H9 (cell line): Measurements from ENCODE around the gene VDR. TPM values are rescaled to one million over a fixed set of nuclear protein-coding genes. Genes with fewer than 3 reads are reported as not detected.

ENCODE experiments used
- DNase-seq: peaks from one replicate; pipeline ENCODE4 v3.0.0-alpha.2; 2017
- H2AFZ ChIP-seq: one replicate; pipeline ENCODE4 v1.6.1; 2013; ENCODE audit warnings: mild to moderate bottlenecking, low read length, control low read depth, moderate library complexity
- H2AK5ac ChIP-seq: 2 replicates; pipeline ENCODE4 v1.6.1; 2013; ENCODE audit warnings: low read length, control low read depth, mixed read lengths; ENCODE audit not compliant: insufficient read length
- H2BK120ac ChIP-seq: one replicate; pipeline ENCODE4 v1.6.1; 2013; ENCODE audit warnings: low read depth, mild to moderate bottlenecking, low read length, control low read depth, inconsistent platforms; ENCODE audit not compliant: poor library complexity, severe bottlenecking
- H2BK12ac ChIP-seq: 2 replicates; pipeline ENCODE4 v1.6.1; 2013; ENCODE audit warnings: low read length, control low read depth, mixed read lengths, low read depth; ENCODE audit not compliant: insufficient read length
- H2BK15ac ChIP-seq: 2 replicates; pipeline ENCODE4 v1.6.1; 2013; ENCODE audit warnings: low read depth, low read length, control low read depth
- H2BK20ac ChIP-seq: one replicate; pipeline ENCODE4 v1.6.1; 2013; ENCODE audit warnings: low read depth, mild to moderate bottlenecking, low read length, control low read depth, inconsistent platforms; ENCODE audit not compliant: poor library complexity, severe bottlenecking
- H2BK5ac ChIP-seq: 2 replicates; pipeline ENCODE4 v1.6.1; 2013; ENCODE audit warnings: low read length, control low read depth, mixed read lengths; ENCODE audit not compliant: insufficient read length
- H3K14ac ChIP-seq: 2 replicates; pipeline ENCODE4 v1.6.1; 2013; ENCODE audit warnings: low read length, control low read depth; ENCODE audit not compliant: insufficient read depth
- H3K18ac ChIP-seq: 2 replicates; pipeline ENCODE4 v1.6.1; 2013; ENCODE audit warnings: low read depth, mild to moderate bottlenecking, mixed read lengths, low read length, control low read depth; ENCODE audit not compliant: insufficient read length
- H3K23ac ChIP-seq: 2 replicates; pipeline ENCODE4 v1.6.1; 2013; ENCODE audit warnings: low read length, control low read depth, mixed read lengths, low read depth; ENCODE audit not compliant: insufficient read length
- H3K23me2 ChIP-seq: 2 replicates; pipeline ENCODE4 v1.6.1; 2013; ENCODE audit warnings: low read depth, mild to moderate bottlenecking, mixed read lengths, low read length, control low read depth; ENCODE audit not compliant: insufficient read length, poor library complexity, severe bottlenecking
- H3K27ac ChIP-seq: 2 replicates; pipeline ENCODE4 v1.5.1; 2013; ENCODE audit warnings: low read length, control low read depth, mixed read lengths, low read depth; ENCODE audit not compliant: insufficient read length
- H3K27me3 ChIP-seq: 2 replicates; pipeline ENCODE4 v1.6.1; 2013; ENCODE audit warnings: low read length, control low read depth, inconsistent platforms; ENCODE audit not compliant: insufficient read depth
- H3K4ac ChIP-seq: 2 replicates; pipeline ENCODE4 v1.6.1; 2013; ENCODE audit warnings: low read depth, mild to moderate bottlenecking, control low read depth, inconsistent platforms, low read length, moderate library complexity
- H3K4me1 ChIP-seq: 2 replicates; pipeline ENCODE4 v1.6.1; 2013; ENCODE audit warnings: low read length, control low read depth, inconsistent platforms; ENCODE audit not compliant: insufficient read depth
- H3K4me2 ChIP-seq: 2 replicates; pipeline ENCODE4 v1.6.1; 2013; ENCODE audit warnings: low read length, control low read depth, mixed read lengths; ENCODE audit not compliant: insufficient read length, insufficient read depth
- H3K56ac ChIP-seq: 2 replicates; pipeline ENCODE4 v1.6.1; 2013; ENCODE audit warnings: low read depth, mild to moderate bottlenecking, mixed read lengths, low read length, control low read depth; ENCODE audit not compliant: insufficient read length
- H3K79me1 ChIP-seq: 2 replicates; pipeline ENCODE4 v1.6.1; 2013; ENCODE audit warnings: low read depth, mild to moderate bottlenecking, moderate library complexity, low read length, control low read depth, inconsistent platforms; ENCODE audit not compliant: insufficient read depth, poor library complexity, severe bottlenecking
- H3K79me2 ChIP-seq: 2 replicates; pipeline ENCODE4 v1.6.1; 2013; ENCODE audit warnings: low read length, control low read depth, inconsistent platforms; ENCODE audit not compliant: insufficient read depth
- H3K9ac ChIP-seq: 2 replicates; pipeline ENCODE4 v1.6.1; 2013; ENCODE audit warnings: low read length, control low read depth, mixed read lengths; ENCODE audit not compliant: insufficient read length; ENCODE audit errors: extremely low read depth
- H3K9me3 ChIP-seq: one replicate; pipeline ENCODE4 v1.6.1; 2013; ENCODE audit warnings: low read depth, low read length, inconsistent platforms; ENCODE audit not compliant: control insufficient read depth
- H3T11ph ChIP-seq: one replicate; pipeline ENCODE4 v1.6.1; 2013; ENCODE audit warnings: mild to moderate bottlenecking, low read length, control low read depth, inconsistent platforms
- H4K20me1 ChIP-seq: one replicate; pipeline ENCODE4 v1.6.1; 2013; ENCODE audit not compliant: control insufficient read depth, insufficient read length, insufficient read depth
- H4K5ac ChIP-seq: 2 replicates; pipeline ENCODE4 v1.6.1; 2013; ENCODE audit warnings: low read depth, mild to moderate bottlenecking, mixed read lengths, low read length, control low read depth; ENCODE audit not compliant: insufficient read length
- H4K8ac ChIP-seq: replicated peaks from 2 replicates; pipeline ENCODE4 v1.6.1; 2013; ENCODE audit warnings: low read length, control low read depth, mixed read lengths, low read depth; ENCODE audit not compliant: insufficient read length
- H4K91ac ChIP-seq: 2 replicates; pipeline ENCODE4 v1.6.1; 2013; ENCODE audit warnings: low read depth, mild to moderate bottlenecking, moderate library complexity, mixed read lengths, low read length, control low read depth; ENCODE audit not compliant: insufficient read length
- H3K27ac Mint-ChIP-seq, 3 experiments: 2 replicates in 2 of 3; 3 replicates in 1 of 3; pipeline ENCODE4 v1.8.0; 2020 to 2021; ENCODE audit warnings: mixed read lengths in 3 of 3, mild to moderate bottlenecking in 1 of 3, moderate library complexity in 1 of 3
- H3K27me3 Mint-ChIP-seq: 2 replicates; pipeline ENCODE4 v1.8.0; 2021; ENCODE audit warnings: low read depth, mild to moderate bottlenecking, moderate library complexity, mixed read lengths
- H3K36me3 Mint-ChIP-seq, 3 experiments: 2 replicates in 2 of 3; 3 replicates in 1 of 3; pipeline ENCODE4 v1.8.0; 2020 to 2021; ENCODE audit warnings: low read depth in 3 of 3, mixed read lengths in 3 of 3; ENCODE audit not compliant: insufficient read depth in 1 of 3
- H3K4me1 Mint-ChIP-seq, 2 experiments: 2 replicates each; pipeline ENCODE4 v1.8.0; 2020; ENCODE audit warnings: mixed read lengths in 2 of 2
- H3K4me3 Mint-ChIP-seq, 2 experiments: 2 replicates in 1 of 2; 3 replicates in 1 of 2; pipeline ENCODE4 v1.8.0; 2020 to 2021; ENCODE audit warnings: mild to moderate bottlenecking in 2 of 2, mixed read lengths in 2 of 2, moderate library complexity in 1 of 2
- H3K9me3 Mint-ChIP-seq, 2 experiments: 2 replicates in 1 of 2; 3 replicates in 1 of 2; pipeline ENCODE4 v1.8.0; 2020; ENCODE audit warnings: mild to moderate bottlenecking in 2 of 2, mixed read lengths in 2 of 2, moderate library complexity in 1 of 2
- WGBS: extraction: QIAGEN DNeasy Blood & Tissue Kit; methylation state at CpG from one replicate; pipeline ENCODE4 v1.1.7; 2013; ENCODE audit warnings: missing lambda C conversion rate, low lambda C conversion rate, mixed read lengths; ENCODE audit not compliant: insufficient read length; ENCODE audit errors: extremely low coverage; 5-methylcytosine and 5-hydroxymethylcytosine counted together
- total RNA-seq: library from RNA; stranded (reverse); gene quantifications from 2 replicates; pipeline ENCODE4 v1.2.1, GENCODE V29; 2021
- TF ChIP-seq, protein P1 (sequence below): fragments of 200-600 bp; sonication (generic); conservative IDR thresholded peaks from 3 replicates; pipeline ENCODE4 v1.8.0; 2021; ENCODE audit warnings: antibody characterized with exemption, mild to moderate bottlenecking

Gene VDR
- total RNA-seq, 1 experiment from 2014 or later = 0.61 TPM

DNA sequence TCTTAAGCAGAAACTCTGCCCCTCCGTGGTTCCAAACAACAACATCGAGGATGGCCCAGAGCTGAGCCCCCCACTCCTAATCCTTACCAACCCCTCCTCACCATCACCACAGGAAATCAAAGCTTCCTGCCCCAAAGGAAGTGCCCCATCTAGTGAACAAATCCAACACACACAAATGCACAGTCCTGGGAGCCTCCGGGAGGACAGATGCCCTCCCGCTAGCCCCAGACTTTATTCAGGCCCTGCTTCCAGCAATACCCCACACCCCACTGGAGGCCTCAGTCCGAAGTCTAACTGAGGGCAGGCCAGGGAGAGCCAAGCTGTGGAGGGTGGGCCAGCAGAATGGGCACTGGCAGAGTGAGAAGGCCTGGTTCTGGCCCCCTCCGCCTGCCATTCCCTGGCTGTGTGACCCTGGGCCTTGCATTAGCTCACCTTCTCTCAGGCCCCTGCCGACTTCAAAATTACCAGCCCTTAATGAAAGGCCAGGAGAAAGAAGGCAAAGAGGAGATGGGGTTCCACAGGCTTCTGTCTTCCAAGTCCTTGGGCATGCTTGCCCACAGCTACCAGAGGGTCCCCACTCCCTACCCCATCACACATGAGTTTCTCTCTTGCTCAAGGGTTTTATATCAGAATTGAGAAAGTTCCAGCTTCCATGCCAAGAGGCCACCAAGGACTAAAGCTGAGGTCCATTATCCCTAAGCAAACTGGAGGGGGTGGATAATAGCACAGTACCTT, 87.4 kb downstream of the VDR start:
- Histone ChIP-seq H2BK20ac (no peak overlapping the region), H4K8ac (no peak overlapping the region), H3K4ac (no peak overlapping the region), H3K56ac (no peak overlapping the region), H3K9me3 (no peaks in the 10 kb centered on the region), H2BK12ac (no peak overlapping the region), H3T11ph (no peak overlapping the region), H2BK120ac (no peak overlapping the region), H3K23me2 (peaks cover 11% of the 10 kb centered on the region), H3K27me3 (no peaks in the 10 kb centered on the region), H3K18ac (no peak overlapping the region), H3K9ac (no peak overlapping the region), H3K27ac (no peak overlapping the region), H4K5ac (no peak overlapping the region), H3K79me1 (no peaks in the 10 kb centered on the region), H3K4me1 (peaks cover 22% of the 10 kb centered on the region; the same call in 1 of the 2 replicates), H3K4me2 (peak overlapping the region; percentile 7), H2AFZ (no peak overlapping the region), H3K23ac (no peak overlapping the region), H2AK5ac (no peak overlapping the region), H4K91ac (no peak overlapping the region), H2BK15ac (0 out of 2 replicates have a peak overlapping the region, but pooled peaks have one; percentile 14), H2BK5ac (no peak overlapping the region), H3K79me2 (peaks cover 23% of the 10 kb centered on the region; the same call in 1 of the 2 replicates), H4K20me1 (no peaks in the 10 kb centered on the region), H3K14ac (no peak overlapping the region)
- Mint-ChIP-seq H3K27ac (peak overlapping the region; percentile 78 to 84 (median 84)), H3K36me3 (peaks cover 2 to 9% (median 5%) of the 10 kb centered on the region in 3 experiments; a peak in 4 of 7 replicates), H3K4me3 (peak overlapping the region; percentile 13 to 68), H3K9me3 (no peaks in the 10 kb centered on the region), H3K4me1 (peaks cover 67 to 69% of the 10 kb centered on the region in 2 experiments), H3K27me3 (peaks cover 7% of the 10 kb centered on the region)
- TF ChIP-seq, protein P1, sequence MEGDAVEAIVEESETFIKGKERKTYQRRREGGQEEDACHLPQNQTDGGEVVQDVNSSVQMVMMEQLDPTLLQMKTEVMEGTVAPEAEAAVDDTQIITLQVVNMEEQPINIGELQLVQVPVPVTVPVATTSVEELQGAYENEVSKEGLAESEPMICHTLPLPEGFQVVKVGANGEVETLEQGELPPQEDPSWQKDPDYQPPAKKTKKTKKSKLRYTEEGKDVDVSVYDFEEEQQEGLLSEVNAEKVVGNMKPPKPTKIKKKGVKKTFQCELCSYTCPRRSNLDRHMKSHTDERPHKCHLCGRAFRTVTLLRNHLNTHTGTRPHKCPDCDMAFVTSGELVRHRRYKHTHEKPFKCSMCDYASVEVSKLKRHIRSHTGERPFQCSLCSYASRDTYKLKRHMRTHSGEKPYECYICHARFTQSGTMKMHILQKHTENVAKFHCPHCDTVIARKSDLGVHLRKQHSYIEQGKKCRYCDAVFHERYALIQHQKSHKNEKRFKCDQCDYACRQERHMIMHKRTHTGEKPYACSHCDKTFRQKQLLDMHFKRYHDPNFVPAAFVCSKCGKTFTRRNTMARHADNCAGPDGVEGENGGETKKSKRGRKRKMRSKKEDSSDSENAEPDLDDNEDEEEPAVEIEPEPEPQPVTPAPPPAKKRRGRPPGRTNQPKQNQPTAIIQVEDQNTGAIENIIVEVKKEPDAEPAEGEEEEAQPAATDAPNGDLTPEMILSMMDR = peak; percentile 39
- no CpG with 5 or more reads among the region's 7 CpGs for WGBS
- DNase-seq = no peak
